Gastrocnemius medialis (tissue), 4 donors: ENCODE results near the gene MYO7A. TPM values are rescaled to one million over a fixed set of nuclear protein-coding genes. Genes with fewer than 3 reads are reported as not detected.

Experiments used
- ATAC-seq, 2 donors: fragments of 150-250 bp; one replicate each; pipeline ENCODE4 v1.9.1; 2016
- DNase-seq, 2 donors: peaks; one replicate each; pipeline ENCODE4 v3.0.0-alpha.2; 2019
- H3K27ac ChIP-seq, 4 donors: fragments of 200-600 bp; sonication (generic); 1 replicate in 1 of 4; 2 replicates in 3 of 4; pipeline ENCODE4 v1.5.1; 2016 to 2018; ENCODE audit warnings: mild to moderate bottlenecking in 2 of 4, moderate library complexity in 1 of 4
- H3K27me3 ChIP-seq, 3 donors: fragments of 200-600 bp; sonication (generic) in 2 of 3; 1 replicate in 1 of 3; 2 replicates in 2 of 3; pipeline versions ENCODE4 v1.5.1 to v1.6.0; 2016 to 2019; ENCODE audit warnings: mild to moderate bottlenecking in 1 of 3, moderate library complexity in 1 of 3
- H3K36me3 ChIP-seq, 2 donors: fragments of 200-600 bp; sonication (generic) in 1 of 2; one replicate each; pipeline ENCODE4 v1.5.1; 2017 to 2018
- H3K4me1 ChIP-seq, 2 donors: fragments of 200-600 bp; sonication (generic) in 1 of 2; one replicate each; pipeline ENCODE4 v1.5.1; 2016 to 2017; ENCODE audit warnings: mild to moderate bottlenecking in 2 of 2
- H3K4me3 ChIP-seq, 4 donors: fragments of 200-600 bp; sonication (generic) in 3 of 4; 1 replicate in 1 of 4; 2 replicates in 3 of 4; pipeline ENCODE4 v1.5.1; 2016 to 2019; ENCODE audit warnings: mild to moderate bottlenecking in 2 of 4
- H3K9me3 ChIP-seq, 3 donors: fragments of 200-600 bp; sonication (generic) in 2 of 3; 1 replicate in 1 of 3; 2 replicates in 2 of 3; pipeline ENCODE4 v1.5.1; 2016 to 2019
- CTCF ChIP-seq, 5 experiments: fragments of 450-650 bp in 3 of 5; fragments of 200-600 bp in 2 of 5; sonication (generic) in 2 of 5; IDR thresholded peaks in 4 of 5; conservative IDR thresholded peaks in 1 of 5; 1 replicate in 4 of 5; 2 replicates in 1 of 5; pipeline ENCODE4 v1.5.1; 2016 to 2019; ENCODE audit warnings: antibody characterized with exemption in 5 of 5, mild to moderate bottlenecking in 3 of 5, moderate library complexity in 3 of 5
- POLR2A ChIP-seq, 2 donors: fragments of 450-650 bp; IDR thresholded peaks; one replicate each; pipeline ENCODE4 v1.6.1; 2017; ENCODE audit warnings: antibody characterized with exemption in 2 of 2, mild to moderate bottlenecking in 2 of 2, moderate library complexity in 2 of 2
- in situ Hi-C, 4 donors: fragments of 200-750 bp; cut with MboI; loops; one replicate each; pipeline versions ENCODE4 v1.15.0 to v1.8.0; 2017; ENCODE audit warnings: low sequenced_read_pairs in 4 of 4
- intact Hi-C: fragments of 100-400 bp; cut with DNase I; formaldehyde crosslinking; loops from one replicate; pipeline ENCODE4 v1.15.1; 2023; ENCODE audit warnings: low total_unique reads
- total RNA-seq, 4 donors: library from RNA; depleted of rRNA; stranded (reverse); fragments of >200 nt; gene quantifications; one replicate each; pipeline versions ENCODE4 v1.1.0 to v1.2.3, GENCODE V29; 2016

MYO7A gene
- total RNA-seq, 4 donors from 2014 or later = 1.6 to 3.5 (median 2.1) TPM

GRCh38 chr11:77203901-77204753 is 76.1 kb downstream of the MYO7A start:
- Histone ChIP-seq H3K36me3 (no peaks in the 10 kb centered on the region), H3K27me3 (no peaks in the 10 kb centered on the region), H3K4me1 (no peaks in the 10 kb centered on the region), H3K27ac (no peak overlapping the region), H3K4me3 (no peak overlapping the region), H3K9me3 (no peaks in the 10 kb centered on the region)
- ATAC-seq (no peak), DNase-seq (no peak)
- TF ChIP-seq POLR2A (IDR thresholded peaks at IDR 0.05) = no peak
- TF ChIP-seq CTCF (IDR thresholded peaks at IDR 0.05 in 4 of 5, conservative IDR thresholded peaks at IDR 0.05 in 1 of 5) = no peak
- in situ Hi-C loops (no loop called here), intact Hi-C loops (no loop called here)

- Histone ChIP-seq H3K36me3 (no peaks in the 10 kb centered on the region), H3K9me3 (no peaks in the 10 kb centered on the region), H3K4me1 (no peaks in the 10 kb centered on the region), H3K4me3 (no peak overlapping the region), H3K27ac (no peak overlapping the region), H3K27me3 (no peaks in the 10 kb centered on the region)
- ATAC-seq (no peak), DNase-seq (no peak)
- intact Hi-C loops = no loop called here
- TF ChIP-seq CTCF (IDR thresholded peaks at IDR 0.05 in 4 of 5, conservative IDR thresholded peaks at IDR 0.05 in 1 of 5) (no peak), POLR2A (IDR thresholded peaks at IDR 0.05) (no peak)
- in situ Hi-C loops = no loop called here
These were observed 76.9 kb downstream of the MYO7A start for GRCh38 chr11:77204754-77205466.

- DNase-seq = no peak
- no peak for TF ChIP-seq CTCF (IDR thresholded peaks at IDR 0.05 in 4 of 5, conservative IDR thresholded peaks at IDR 0.05 in 1 of 5)
- no peak for TF ChIP-seq POLR2A (IDR thresholded peaks at IDR 0.05)
- Histone ChIP-seq H3K27ac (no peak overlapping the region), H3K9me3 (no peaks in the 10 kb centered on the region), H3K4me3 (no peak overlapping the region), H3K4me1 (no peaks in the 10 kb centered on the region), H3K36me3 (no peaks in the 10 kb centered on the region), H3K27me3 (no peaks in the 10 kb centered on the region)
- no peak for ATAC-seq
- in situ Hi-C loops (no loop called here), intact Hi-C loops (no loop called here)
These were observed 77.6 kb downstream of the MYO7A start for GRCh38 chr11:77205467-77206263.

- Histone ChIP-seq H3K4me3 (no peak overlapping the region), H3K4me1 (no peaks in the 10 kb centered on the region), H3K27ac (no peak overlapping the region), H3K9me3 (no peaks in the 10 kb centered on the region), H3K27me3 (no peaks in the 10 kb centered on the region), H3K36me3 (no peaks in the 10 kb centered on the region)
- in situ Hi-C loops (no loop called here), intact Hi-C loops (no loop called here)
- DNase-seq = no peak
- ATAC-seq = no peak
- TF ChIP-seq CTCF (IDR thresholded peaks at IDR 0.05 in 4 of 5, conservative IDR thresholded peaks at IDR 0.05 in 1 of 5) (no peak), POLR2A (IDR thresholded peaks at IDR 0.05) (no peak)
These were observed 78.4 kb downstream of the MYO7A start for GRCh38 chr11:77206264-77207018.
